ENCODE measurements around the gene TPPP2. TPM values are rescaled to one million over a fixed set of nuclear protein-coding genes. Genes with fewer than 3 reads are reported as not detected.

Gene TPPP2
- polyA plus RNA-seq, 5 donors, result 0.12 to 0.39 (median 0.23) TPM

DNA sequence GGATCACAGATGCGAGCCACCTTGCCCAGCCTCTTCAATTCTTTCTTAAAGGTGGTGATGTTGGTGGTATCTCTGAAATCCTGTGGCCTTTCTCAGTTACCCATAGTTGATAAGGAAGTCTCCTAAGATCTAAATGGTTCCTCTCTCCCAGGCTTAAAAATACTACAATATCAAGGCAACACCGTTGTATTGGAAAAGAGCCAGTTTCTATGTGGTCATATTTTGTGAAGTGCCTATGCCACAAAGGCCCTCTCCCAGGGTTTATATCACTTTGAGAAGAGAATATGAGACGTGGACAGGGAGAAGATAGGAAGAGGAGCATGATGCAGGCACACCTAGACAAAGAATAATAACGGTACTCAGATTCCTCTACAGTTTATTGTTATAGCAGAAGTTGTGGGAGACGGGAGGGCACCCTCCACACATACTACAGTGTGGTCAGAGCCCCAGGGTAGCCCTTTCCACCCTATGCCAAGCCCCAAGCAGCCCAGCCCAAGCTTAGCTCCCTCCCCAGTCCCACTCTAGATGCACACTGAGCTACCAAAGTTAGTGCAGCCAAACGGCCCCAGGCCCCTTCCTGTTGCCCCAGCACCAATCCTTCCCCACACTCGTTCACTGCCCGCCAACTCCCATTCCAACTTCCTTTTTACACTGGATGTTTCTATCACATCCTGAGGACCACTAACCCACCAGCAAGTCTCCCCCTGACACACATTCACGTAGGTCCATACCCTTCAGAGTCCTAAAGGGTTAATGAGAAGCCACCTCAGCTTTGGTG, 13.4 kb upstream of the TPPP2 start:
- no peak for DNase-seq

DNA sequence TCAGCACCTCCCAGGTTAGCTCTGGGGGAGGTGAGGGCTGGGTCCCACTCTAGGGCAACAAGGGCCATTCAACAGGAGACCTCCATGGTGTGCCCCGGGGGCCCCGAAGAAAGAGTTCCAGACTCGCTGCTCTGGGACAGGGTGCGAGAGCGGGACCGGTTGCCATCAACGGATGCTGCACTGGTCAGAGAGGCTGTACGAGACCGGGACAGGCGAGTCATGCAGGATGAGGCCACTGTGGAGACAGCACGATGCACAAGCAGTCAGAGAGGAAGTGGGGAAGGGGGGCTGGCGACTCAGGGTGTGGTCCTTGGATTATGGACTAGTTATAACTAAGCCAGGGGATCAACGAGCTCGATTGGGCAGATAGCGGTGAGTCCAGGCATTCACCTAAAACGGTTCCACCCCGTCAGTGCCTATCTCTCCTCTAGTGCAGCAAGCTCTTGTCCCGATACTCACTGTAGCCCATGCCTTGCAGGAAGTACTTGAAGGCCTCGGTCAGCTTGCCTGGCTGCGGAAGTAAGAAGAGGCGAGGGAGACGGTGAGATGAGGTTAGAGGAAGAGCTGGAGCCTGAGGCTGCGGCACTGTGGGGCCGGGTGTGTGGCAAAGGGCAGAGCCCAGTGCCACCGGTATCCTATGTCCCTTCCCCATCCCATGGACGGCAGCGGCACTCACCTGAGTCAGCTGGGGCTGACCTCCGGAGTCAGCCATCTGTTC, 12.3 kb upstream of the TPPP2 start:
- DNase-seq, result no peak

DNA sequence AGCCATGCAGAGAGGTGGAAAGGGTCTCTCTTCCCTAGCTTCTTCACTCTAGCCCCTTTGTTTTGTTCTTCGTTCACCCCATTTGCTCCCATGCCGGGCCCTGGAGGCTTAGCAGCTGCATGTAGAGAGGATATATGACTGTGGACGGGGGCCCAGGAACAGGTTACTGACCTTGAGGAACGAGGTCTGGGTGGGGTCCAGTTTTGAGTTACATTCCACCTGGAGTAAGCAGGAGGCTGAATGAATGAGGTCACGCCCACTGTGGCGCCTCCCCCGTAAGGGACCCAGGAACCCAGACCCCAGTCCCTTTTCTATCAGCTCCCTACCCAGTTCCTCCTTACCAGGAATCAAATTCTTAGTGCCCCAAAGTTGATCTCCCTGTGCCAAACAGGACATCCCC, 11.7 kb upstream of the TPPP2 start:
- no peak for DNase-seq

DNA sequence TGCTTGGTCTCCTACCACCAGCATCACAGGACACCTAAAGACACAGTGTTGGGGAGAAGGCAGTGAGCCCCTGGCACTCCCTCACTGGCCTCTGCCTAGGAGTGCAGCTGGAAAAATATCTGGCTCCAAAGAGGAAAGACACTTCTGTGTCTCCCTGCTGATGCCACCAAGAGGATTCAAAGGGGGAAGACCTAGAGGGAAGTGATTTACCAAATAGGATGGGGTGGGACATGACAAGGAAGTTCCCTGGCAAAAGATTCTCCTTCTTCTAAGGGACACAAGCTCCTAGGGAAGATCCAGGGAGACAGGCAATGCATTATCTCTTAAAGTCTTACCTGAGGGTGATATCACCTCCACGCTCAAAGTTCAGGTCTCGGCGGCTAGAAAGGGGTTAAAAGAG, 11.2 kb upstream of the TPPP2 start:
- no peak for DNase-seq

DNA sequence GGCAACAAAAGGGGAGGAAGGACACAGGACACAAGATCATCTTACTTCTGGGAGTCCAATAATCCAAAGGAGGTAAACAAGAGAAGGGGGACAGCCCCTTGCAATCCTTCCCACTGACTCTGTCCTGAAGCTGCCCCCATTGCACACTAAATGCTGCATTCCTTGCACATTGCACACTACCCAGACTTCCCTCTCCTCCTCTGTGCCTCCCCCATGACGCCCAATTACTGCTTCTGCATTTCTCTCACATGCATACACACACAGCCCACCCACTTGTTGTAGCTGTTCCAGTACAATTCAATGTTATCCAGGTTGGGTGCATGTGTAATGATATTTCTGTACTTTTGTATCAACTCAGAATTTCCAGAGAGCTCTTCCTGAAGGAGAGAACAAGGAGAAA, 10.7 kb upstream of the TPPP2 start:
- no peak for DNase-seq

DNA sequence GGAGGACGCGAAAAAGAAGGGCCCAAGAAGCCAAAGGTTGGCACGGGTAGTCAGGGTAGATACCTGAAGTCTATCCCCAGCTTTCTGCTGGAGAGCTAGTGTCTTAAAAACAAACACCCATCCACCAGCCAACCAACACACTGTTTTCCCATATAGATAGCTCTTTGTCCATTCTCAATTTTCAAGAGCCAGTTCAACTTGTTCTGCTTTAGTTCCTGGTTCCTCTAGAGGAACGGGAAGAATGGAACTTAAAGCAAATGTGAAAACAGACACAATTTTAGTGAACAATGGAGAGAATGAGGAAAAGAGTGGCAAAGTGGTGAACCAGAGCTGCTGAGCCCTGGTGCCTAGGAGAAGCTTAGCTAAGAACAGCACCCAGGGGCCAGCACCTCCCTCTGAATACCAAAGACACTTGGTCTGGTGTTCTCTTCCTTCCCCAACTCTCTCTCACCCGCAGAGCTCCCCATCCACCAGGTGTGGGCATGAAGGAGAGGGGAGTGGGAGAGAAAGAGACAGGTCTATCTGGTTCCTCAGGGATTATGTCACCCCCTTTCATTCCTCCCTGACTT, 9.0 kb upstream of the TPPP2 start:
- DNase-seq, result no peak

DNA sequence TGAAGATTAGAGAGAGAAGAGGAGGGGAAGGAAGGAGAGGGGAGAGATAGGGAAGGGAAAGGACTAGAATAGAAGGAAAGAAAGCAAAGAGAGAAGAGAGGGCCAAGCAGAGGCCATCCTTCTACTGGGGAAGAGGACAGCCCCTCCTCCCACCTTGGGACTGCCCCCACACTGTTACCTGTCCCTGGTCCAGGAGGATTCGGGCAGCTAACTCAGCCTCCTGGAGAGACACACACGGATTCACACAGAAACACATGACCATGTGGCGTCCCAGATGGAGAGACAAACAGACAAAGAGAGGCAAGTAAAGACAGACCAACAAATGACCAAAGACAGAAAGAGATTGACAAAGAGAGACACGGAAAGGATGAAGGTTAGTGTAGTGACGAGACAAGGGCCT, 7.3 kb upstream of the TPPP2 start:
- DNase-seq, result no peak

DNA sequence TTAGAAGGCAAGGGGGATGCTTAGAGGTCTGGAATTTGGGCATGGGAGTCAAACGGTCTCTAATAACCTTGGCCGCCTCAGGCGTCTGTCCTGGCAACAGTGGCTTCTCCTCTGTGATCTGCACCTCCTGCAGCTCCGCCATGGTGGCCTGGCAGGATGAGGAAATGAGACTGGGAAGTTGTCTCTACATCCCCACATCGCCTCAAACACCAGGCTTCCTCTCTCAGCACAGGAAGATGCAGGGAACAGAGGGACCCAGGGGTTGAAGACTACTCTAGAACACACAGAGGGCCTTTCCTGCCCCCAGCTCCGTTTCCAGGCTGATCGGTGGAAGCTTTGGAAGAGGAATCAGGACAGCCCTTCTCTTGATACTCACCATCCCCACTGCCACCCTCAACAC, 6.8 kb upstream of the TPPP2 start:
- no peak for DNase-seq

DNA sequence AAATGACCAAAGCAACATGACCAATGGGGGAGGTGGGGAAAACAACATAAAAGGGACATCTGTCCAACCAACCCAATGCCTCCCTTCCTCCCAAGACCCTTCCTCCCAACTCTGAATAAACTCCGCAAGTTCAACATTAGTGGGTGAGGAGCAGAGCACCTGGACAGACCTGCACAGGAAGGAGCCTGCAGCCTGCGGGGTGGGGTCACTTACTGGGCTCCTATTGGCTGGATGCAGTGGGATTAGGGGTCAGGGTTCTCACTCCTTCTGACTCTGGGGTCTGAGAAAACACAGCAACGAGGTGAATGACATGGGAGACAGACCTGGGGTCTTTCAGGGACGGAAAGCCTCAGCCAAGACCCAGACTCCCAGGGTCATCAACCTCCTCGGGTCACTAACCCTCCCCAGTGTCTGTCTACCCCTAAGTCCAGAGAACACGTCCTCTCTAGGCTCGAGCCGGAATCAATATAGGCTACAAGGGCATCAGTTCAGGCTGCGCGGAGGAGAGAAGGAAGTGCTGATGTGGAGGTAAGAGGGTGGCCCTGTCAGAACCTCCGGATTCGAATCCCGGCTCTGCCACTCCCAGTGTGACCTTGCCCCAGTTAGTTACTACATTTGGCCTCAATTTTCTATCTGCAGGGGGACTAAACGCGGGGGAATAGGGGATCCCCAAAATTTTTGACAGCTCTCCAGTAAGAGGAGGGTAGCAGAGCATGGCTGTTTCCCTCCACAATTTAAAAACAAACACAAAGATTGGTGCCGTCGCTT, 6.0 kb upstream of the TPPP2 start:
- no peak for DNase-seq

DNA sequence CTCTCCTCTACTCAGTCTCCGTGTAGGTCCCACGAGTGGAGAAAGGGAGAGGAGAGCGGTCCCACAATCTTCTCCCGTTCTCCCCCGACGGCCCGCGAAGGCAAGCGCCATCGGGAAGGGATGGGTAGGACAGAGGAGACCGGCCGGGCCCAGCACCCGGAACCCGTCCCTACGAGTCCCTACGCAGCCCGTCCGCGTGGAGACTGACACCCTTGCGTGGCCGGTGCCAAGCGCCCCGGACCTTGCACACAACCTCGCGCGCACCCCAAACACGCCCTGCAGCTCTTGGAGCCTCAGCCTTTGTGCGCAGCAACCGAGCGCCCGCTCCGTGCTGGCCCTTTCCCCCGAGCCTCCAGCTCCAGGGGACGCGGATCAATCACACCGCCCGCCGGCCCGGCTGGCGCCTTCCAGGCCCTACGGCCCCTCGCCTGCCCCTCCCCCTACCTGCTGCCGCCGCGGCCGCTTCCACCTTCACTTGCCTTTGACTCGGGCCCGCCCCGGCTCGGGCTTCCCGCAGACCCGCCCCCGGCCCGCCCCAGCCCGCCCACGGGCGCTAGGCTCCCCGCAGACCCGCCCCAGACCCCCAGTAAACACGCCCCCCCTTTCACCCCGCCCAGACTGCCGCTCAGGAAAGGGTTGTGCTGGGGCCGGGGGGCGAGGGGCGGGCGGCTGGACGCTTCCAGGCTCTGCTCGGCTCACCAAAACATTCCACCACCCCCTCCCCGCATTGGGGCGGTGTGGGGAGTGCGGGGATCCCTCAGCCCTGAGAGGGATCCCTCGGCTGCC, 5.2 kb upstream of the TPPP2 start, which contains the start of gene NDRG2:
TSS of gene NDRG2 (minus strand) at position 477 of the 786 bp plus-strand sequence. CDS start 1,746 bp downstream, outside the sequence.
- peak in 1 of 2 donors; percentile 78 for DNase-seq

DNA sequence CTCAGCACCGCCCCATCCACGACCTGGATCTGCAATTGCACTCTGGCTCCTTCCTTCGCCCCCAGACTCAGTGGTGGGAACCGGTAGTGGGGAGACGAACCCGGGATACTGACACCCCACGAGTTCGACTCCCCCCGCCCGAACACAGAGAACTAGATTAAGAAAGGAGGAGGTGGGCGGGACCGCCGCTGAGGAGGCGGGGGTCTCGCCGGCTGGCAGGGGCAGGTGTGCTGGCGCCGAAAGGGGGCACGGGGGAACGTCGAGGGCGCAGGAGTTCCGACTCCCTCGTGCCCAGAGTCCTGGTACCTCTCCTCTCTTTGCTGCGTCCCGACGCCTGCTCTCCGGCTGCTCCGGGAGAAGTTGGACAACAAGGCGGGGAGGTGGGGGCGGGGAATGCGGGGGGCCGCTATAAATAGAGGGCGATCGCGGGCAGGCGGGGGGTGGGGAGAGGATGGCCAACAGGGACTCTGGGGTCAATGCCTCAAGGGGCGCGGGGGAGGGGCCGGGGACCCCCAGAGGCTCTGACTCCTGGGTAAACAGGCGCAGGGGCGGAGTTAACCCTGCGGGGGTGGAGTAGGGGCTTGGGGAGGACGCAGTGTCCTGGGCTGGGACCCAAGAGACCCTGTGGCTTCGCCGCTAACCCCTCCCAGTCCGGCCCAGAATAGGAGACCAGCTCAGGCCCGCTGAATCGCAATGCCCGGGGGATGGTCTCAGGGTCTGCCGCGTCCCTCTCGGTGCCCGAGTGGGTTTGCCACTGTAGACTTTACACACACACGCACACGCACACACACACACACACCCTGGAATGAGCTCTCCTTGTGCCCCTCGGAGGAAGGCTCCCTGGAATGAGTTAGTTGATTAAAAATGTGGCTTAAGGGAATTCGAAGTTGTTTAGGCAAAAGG, 4.4 kb upstream of the TPPP2 start:
- DNase-seq, result peak; percentile 64 to 72

DNA sequence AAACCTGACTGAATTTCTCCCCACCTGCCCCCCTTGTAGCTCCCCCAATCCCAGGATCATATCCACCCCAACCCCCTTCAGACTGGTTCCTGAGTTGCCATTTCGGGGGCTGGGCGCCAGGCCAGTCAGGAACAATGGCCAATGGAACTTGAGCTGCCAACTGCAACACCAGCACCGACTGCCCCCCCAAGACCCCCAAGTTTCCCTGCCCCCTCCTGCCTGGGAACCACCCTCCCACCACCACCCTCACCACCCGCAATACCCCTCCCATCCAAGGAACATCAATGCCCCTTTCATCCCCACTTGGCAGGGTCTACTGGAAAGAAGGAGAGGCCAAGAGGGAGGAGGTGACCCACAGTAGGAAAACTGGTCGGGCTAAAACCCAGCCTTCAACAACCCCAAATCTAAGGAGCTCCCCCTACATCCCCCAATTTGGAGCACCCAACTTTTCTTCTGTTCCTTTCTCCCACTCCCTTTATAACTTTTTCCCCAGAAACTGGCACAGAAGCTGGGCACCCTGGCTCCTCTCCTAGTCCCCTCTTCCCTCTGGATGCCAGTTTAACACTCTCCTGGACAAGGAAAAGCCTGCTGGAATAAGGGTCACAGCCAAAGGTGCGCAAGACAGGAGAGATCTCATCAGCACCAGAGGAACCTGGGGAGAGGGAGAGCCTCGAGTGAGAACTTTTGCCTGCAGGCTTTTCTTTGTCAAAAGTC, 3.6 kb upstream of the TPPP2 start:
- no peak for DNase-seq

DNA sequence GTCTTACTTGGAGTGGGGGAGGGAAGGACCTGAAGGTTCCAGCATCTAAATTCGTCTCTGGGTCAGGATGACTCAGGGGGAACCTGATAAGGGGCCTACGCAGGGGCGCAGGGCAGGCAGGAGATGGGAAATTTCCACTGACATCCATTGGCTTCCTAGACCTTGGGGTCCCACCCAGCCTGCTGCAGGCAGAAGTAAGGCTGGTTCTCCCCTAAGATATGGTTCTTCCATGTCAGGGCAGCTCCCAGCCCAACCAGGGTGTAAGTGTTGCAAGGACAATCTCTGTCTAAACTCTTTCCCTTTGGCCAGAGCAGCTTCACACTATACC, 3.1 kb upstream of the TPPP2 start:
- no peak for DNase-seq

DNA sequence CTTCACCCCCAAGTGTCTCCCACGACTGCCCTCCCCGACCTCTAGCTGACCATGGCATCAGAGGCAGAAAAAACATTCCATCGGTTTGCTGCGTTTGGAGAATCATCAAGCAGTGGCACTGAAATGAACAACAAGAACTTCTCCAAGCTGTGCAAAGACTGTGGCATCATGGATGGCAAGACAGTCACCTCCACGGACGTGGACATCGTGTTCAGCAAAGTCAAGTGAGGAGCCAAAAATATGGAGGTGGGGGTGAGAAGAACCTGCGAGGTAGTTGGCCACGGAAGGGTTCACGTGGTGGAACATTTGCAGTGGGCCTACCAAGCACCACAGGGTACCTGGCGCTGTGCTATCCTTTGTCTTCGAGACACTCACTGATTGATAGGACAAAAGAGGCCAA, 514 bp downstream of the TPPP2 start:
- DNase-seq, result no peak

DNA sequence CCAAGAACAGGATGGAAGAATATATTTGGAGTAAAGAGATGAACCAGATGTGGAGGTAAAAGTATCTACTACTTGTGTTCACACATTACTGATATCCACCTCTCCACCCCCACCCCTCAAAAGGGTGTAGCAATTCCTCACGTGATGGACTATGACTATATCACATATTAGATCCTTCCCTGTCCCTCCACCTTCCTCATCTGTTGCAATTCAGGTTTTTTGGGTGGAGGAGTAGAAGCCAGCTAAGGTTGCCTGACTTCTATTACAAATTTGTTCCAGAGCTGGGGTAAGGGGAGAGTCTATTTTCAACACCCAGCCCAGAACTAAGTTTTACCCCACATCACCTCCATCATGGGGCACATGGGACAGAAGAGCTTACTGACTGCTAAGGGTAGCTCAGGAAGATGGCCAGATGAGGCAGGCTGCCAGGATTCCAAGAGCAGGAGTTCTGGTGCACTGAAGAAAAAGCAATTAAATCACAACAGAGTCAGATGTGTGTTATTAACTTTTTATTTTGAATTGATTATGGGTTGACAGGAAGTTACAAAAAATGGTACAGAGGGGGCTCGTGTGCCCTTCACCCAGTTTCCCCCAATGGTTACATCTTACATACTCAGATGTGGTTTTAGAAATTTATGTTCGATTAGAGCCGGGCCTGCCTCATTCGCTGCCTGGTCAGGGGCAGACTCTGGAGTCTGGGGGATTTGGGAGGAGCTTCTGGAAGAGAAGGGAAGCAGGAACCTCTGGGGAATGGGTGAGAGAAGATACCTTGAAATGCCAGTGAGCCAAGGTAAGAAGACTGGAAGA, 2.5 kb downstream of the TPPP2 start:
- no peak for DNase-seq

DNA sequence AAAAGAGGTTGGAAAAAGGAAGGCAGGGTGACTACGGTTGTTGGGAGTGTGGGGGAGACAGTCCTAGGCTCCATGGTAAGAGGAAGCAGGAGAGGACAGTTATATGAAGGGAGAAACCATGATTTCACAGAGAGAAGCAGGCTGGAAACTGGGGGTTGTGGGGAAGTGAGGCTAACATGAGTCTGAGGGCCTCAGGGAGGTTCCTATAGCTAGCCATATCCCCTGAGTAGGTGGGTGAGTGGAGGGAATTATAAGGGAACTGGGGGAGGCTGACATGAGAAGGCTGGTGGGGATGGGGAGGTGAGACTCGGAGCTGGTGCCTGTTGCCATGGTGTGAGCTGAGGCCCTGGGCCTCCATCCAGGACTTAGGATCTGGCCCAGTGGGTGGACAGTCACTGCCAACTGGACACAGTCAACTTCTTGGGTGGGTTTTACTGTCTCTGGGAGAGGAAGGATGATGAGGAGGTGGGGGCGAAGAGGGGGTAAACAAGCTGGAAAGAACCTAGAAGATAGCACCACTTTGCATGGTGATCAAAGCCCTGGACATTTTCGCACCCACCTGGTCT, 3.2 kb downstream of the TPPP2 start:
- no peak for DNase-seq

DNA sequence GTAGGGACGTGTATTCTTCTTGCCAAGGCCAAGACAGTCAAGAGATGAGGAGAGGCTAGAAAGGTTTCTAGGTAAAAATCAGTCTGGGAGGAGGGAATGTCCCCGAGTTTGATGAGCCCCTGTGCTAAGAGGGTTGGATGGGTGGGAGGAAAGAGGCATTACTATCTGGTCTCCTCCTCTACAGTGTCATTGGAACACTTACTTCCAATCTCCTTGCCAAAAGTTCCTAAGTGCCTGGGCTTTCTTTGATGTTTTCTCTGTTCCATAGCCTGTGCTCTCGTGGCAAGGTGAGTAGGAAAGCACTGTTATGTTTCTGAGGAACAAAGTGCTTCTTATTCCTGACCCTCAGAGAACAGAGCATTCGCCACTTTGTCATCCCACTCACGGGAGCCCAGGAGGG, 4.7 kb downstream of the TPPP2 start, which contains the start of gene RNASE13:
TSS of gene RNASE13 (minus strand) at position 101 of the 400 bp plus-strand sequence. CDS start 519 bp downstream, outside the sequence.
- DNase-seq, result no peak

DNA sequence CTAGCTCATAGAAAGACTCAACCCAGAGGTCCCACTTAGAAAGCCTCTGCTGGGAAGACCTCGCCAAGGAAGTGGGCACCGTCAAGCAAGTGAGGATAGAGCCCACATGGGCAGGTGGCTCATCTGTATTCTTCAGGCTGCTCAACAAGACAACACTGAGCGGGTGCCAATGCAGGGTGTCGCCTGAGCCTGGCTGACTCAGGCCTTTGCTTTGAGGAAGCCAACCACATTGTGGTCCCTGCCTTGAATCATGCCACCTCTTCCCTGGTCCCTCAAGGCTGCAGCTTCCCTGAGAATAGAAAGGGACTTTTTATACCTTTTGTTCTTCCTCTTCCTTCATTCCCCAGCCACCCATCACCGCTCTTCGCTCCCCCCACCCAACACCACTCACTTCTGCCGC, 6.7 kb downstream of the TPPP2 start:
- DNase-seq, result no peak
